CD4-positive, alpha-beta T cell (primary cell): Measurements from ENCODE around the gene OGDH. TPM values are rescaled to one million over a fixed set of nuclear protein-coding genes. Genes with fewer than 3 reads are reported as not detected.
A peak's percentile ranks its signal among the peaks of the same experiment; 100 is the strongest.

Source experiments
- ATAC-seq: fragments of 200-7000 bp; cut with Tn5 transposase; one replicate; pipeline ENCODE4 v1.10.0; 2022; ENCODE audit warnings: mild to moderate bottlenecking; ENCODE audit not compliant: poor library complexity
- CTCF ChIA-PET: fragments of 350-600 bp; sonication (Branson Sonifier 250); formaldehyde crosslinking; loops from one replicate; lab custom pipeline; 2021; ENCODE audit warnings: antibody characterized with exemption, inconsistent platforms; lab: Charles Lee
- POLR2A ChIA-PET: fragments of 350-600 bp; sonication (Branson Sonifier 250); formaldehyde crosslinking; loops from one replicate; lab custom pipeline; 2021; ENCODE audit warnings: antibody characterized with exemption, inconsistent platforms; lab: Charles Lee
- DNase-seq, 14 experiments: peaks; one replicate each; pipeline ENCODE4 v3.0.0-alpha.2; 2013 to 2020; ENCODE audit warnings: mixed read lengths in 2 of 14
- H3K27ac ChIP-seq, 2 donors: one replicate each; pipeline versions ENCODE4 v1.5.1 to v1.7.0; 2013; ENCODE audit warnings: low read length in 2 of 2, low read depth in 1 of 2, mild to moderate bottlenecking in 1 of 2
- H3K27me3 ChIP-seq, 2 experiments: 1 replicate in 1 of 2; 2 replicates in 1 of 2; pipeline versions ENCODE4 v1.6.1 to v1.7.0; 2013; ENCODE audit warnings: low read length in 2 of 2, control low read depth in 1 of 2, mild to moderate bottlenecking in 1 of 2, moderate library complexity in 1 of 2; ENCODE audit not compliant: insufficient read depth in 2 of 2, control insufficient read depth in 1 of 2
- H3K36me3 ChIP-seq: one replicate; pipeline ENCODE4 v1.6.1; 2013; ENCODE audit warnings: low read length, control low read depth; ENCODE audit not compliant: insufficient read depth
- H3K4me1 ChIP-seq: one replicate; pipeline ENCODE4 v1.6.1; 2013; ENCODE audit warnings: low read length, control low read depth; ENCODE audit not compliant: insufficient read depth
- H3K4me3 ChIP-seq: one replicate; pipeline ENCODE4 v1.5.1; 2013; ENCODE audit warnings: mild to moderate bottlenecking, low read length, moderate library complexity
- H3K9me3 ChIP-seq, 2 experiments: 1 replicate in 1 of 2; 2 replicates in 1 of 2; pipeline versions ENCODE4 v1.6.1 to v1.7.0; 2013; ENCODE audit warnings: low read length in 2 of 2, mild to moderate bottlenecking in 2 of 2, control low read depth in 1 of 2, moderate library complexity in 1 of 2; ENCODE audit not compliant: control insufficient read depth in 1 of 2, insufficient read depth in 1 of 2
- H3K27ac Mint-ChIP-seq: one replicate; pipeline ENCODE4 v1.8.0; 2020; ENCODE audit warnings: mixed read lengths
- H3K27me3 Mint-ChIP-seq: one replicate; pipeline ENCODE4 v1.8.0; 2021; ENCODE audit warnings: mixed read lengths
- H3K36me3 Mint-ChIP-seq: one replicate; pipeline ENCODE4 v1.8.0; 2021; ENCODE audit warnings: low read depth, mixed read lengths
- H3K4me1 Mint-ChIP-seq: one replicate; pipeline ENCODE4 v1.8.0; 2021; ENCODE audit warnings: low read depth, mixed read lengths
- H3K4me3 Mint-ChIP-seq: one replicate; pipeline ENCODE4 v1.8.0; 2020; ENCODE audit warnings: mild to moderate bottlenecking, mixed read lengths
- H3K9me3 Mint-ChIP-seq: one replicate; pipeline ENCODE4 v1.8.0; 2020; ENCODE audit warnings: mixed read lengths
- CTCF ChIP-seq: fragments of 200-600 bp; IDR thresholded peaks from one replicate; pipeline ENCODE4 v1.8.0; 2022; ENCODE audit warnings: antibody characterized with exemption, mild to moderate bottlenecking
- intact Hi-C, 2 experiments: fragments of 100-400 bp; cut with DNase I in 1 of 2; cut with micrococcal nuclease in 1 of 2; formaldehyde crosslinking; loops; one replicate each; pipeline versions ENCODE4 v1.15.1 to v1.9.0; 2023 to 2025; cut with DNase I, micrococcal nuclease
- total RNA-seq, 174 experiments: library from RNA in 2 of 174; stranded (reverse) in 2 of 174; gene quantifications; one replicate each; pipeline ENCODE4 v1.2.3 and lab custom pipeline; 2021 to 2026

Gene OGDH
- total RNA-seq, 2 experiments from 2014 or later = 39.8 to 43.8 TPM

- peaks cover 39% of the 10 kb centered on the region for H3K36me3 Mint-ChIP-seq
- no peaks in the 10 kb centered on the region for H3K27me3 Mint-ChIP-seq
- Histone ChIP-seq H3K36me3 (peaks cover 30% of the 10 kb centered on the region), H3K9me3 (no peaks in the 10 kb centered on the region), H3K27me3 (no peaks in the 10 kb centered on the region), H3K27ac (peak overlapping the region; percentile 96), H3K4me1 (peaks cover 32% of the 10 kb centered on the region), H3K4me3 (peak overlapping the region; percentile 87)
- no peaks in the 10 kb centered on the region for H3K9me3 Mint-ChIP-seq
- H3K4me3 Mint-ChIP-seq = peak overlapping the region; percentile 95
- CTCF ChIA-PET = interaction anchor here (1.1 kb wide), 1 partner anchor 18 kb away, joined by 4 read pairs; no protein-coding TSS in a partner anchor
- ATAC-seq = no peak
- peak overlapping the region; percentile 97 for H3K27ac Mint-ChIP-seq
- intact Hi-C loops = loop anchor here (2.0 to 10.0 kb wide), 3 partner anchors 169 to 401 kb away; partner anchors contain the start of gene PPIA (in 1 of the 2)
- no peak for TF ChIP-seq CTCF
- peaks cover 44% of the 10 kb centered on the region for H3K4me1 Mint-ChIP-seq
- POLR2A ChIA-PET = interaction anchor here (0.7 to 4.2 kb wide), 18 partner anchors 8 to 416 kb away, joined by 3 to 65 read pairs (median 8); partner anchors contain the start of genes DDX56, H2AZ2, NUDCD3 and OGDH
- no peak for DNase-seq
These were observed 23.1 kb upstream of the OGDH start for GRCh38 chr7:44583146-44583865.

- ATAC-seq (peak; percentile 76), DNase-seq (peak; percentile 30 to 81 (median 57))
- TF ChIP-seq CTCF = peak; percentile 88
- peaks cover 7% of the 10 kb centered on the region for H3K4me1 Mint-ChIP-seq
- ChIA-PET CTCF (interaction anchor here (0.6 to 1.4 kb wide), 11 partner anchors 45 to 332 kb away, joined by 3 to 5 read pairs (median 3); partner anchors contain the start of gene H2AZ2), POLR2A (interaction anchor here (1.0 to 1.3 kb wide), 5 partner anchors 19 to 297 kb away, joined by 3 to 6 read pairs (median 5); partner anchors contain the start of genes H2AZ2, OGDH and PURB)
- no peak overlapping the region for H3K27ac Mint-ChIP-seq
- H3K36me3 Mint-ChIP-seq = no peaks in the 10 kb centered on the region
- Histone ChIP-seq H3K36me3 (no peaks in the 10 kb centered on the region), H3K9me3 (no peaks in the 10 kb centered on the region), H3K27me3 (no peaks in the 10 kb centered on the region), H3K27ac (no peak overlapping the region), H3K4me1 (peaks cover 2% of the 10 kb centered on the region), H3K4me3 (no peak overlapping the region)
- no peaks in the 10 kb centered on the region for H3K27me3 Mint-ChIP-seq
- intact Hi-C loops = loop anchor here (1.0 to 10.0 kb wide), 8 partner anchors 51 to 548 kb away; partner anchors contain the start of genes PPIA (in 1 of the 2) and ZMIZ2 (in 1 of the 2)
- no peaks in the 10 kb centered on the region for H3K9me3 Mint-ChIP-seq
- H3K4me3 Mint-ChIP-seq = no peak overlapping the region
These were observed 18.4 kb upstream of the OGDH start for GRCh38 chr7:44587843-44588711.

- no peaks in the 10 kb centered on the region for H3K27me3 ChIP-seq
- intact Hi-C loops = no loop called here
- DNase-seq (no peak), ATAC-seq (no peak)
- no peaks in the 10 kb centered on the region for H3K4me1 ChIP-seq
- POLR2A ChIA-PET = interaction anchor here (1.4 to 1.6 kb wide), 2 partner anchors 8 to 15 kb away, joined by 5 to 6 read pairs; partner anchors contain the start of genes OGDH and TMED4
- Mint-ChIP-seq H3K27me3 (no peaks in the 10 kb centered on the region), H3K4me1 (peaks cover 7% of the 10 kb centered on the region), H3K27ac (no peak overlapping the region), H3K4me3 (no peak overlapping the region), H3K36me3 (no peaks in the 10 kb centered on the region), H3K9me3 (no peaks in the 10 kb centered on the region)
- no peaks in the 10 kb centered on the region for H3K36me3 ChIP-seq
- no peaks in the 10 kb centered on the region for H3K9me3 ChIP-seq
- no peak for TF ChIP-seq CTCF
- CTCF ChIA-PET = interaction anchor here (0.7 kb wide), 1 partner anchor 325 kb away, joined by 3 read pairs; no protein-coding TSS in a partner anchor
- no peak overlapping the region for H3K4me3 ChIP-seq
- no peak overlapping the region for H3K27ac ChIP-seq
These were observed 15.5 kb upstream of the OGDH start for GRCh38 chr7:44590910-44591309.
